DOHH2 (cell line): ENCODE measurements around the gene ACCSL.

Experiments used
- H3F3A ChIP-seq: fragments of 200-600 bp; sonication (generic), shearing (Covaris generic); 2 replicates; pipeline ENCODE4 v1.6.0; 2016; ENCODE audit warnings: antibody characterized with exemption, mild to moderate bottlenecking; ENCODE audit not compliant: control insufficient read depth, insufficient read depth
- H3K27ac ChIP-seq: fragments of 200-600 bp; sonication (generic); 2 replicates; pipeline ENCODE4 v1.5.1; 2014; ENCODE audit warnings: low read depth, mild to moderate bottlenecking, low read length, moderate library complexity
- H3K27me3 ChIP-seq: fragments of 200-600 bp; sonication (generic); 2 replicates; pipeline ENCODE4 v1.6.1; 2014; ENCODE audit warnings: mild to moderate bottlenecking, low read length, mixed read lengths; ENCODE audit not compliant: control insufficient read depth
- H3K36me3 ChIP-seq: fragments of 200-600 bp; sonication (generic); 2 replicates; pipeline ENCODE4 v1.6.1; 2014; ENCODE audit warnings: mild to moderate bottlenecking, low read length, moderate library complexity, mixed read lengths; ENCODE audit not compliant: control insufficient read depth
- H3K4me1 ChIP-seq: fragments of 200-600 bp; sonication (generic); 2 replicates; pipeline ENCODE4 v1.6.1; 2014; ENCODE audit warnings: mild to moderate bottlenecking, low read length, mixed read lengths; ENCODE audit not compliant: control insufficient read depth
- H3K4me2 ChIP-seq: fragments of 200-600 bp; sonication (generic); 2 replicates; pipeline ENCODE4 v1.6.0; 2014; ENCODE audit warnings: mild to moderate bottlenecking, low read length, moderate library complexity
- H3K4me3 ChIP-seq: fragments of 200-600 bp; sonication (generic); 2 replicates; pipeline ENCODE4 v1.5.1; 2014; ENCODE audit warnings: mild to moderate bottlenecking, low read length, mixed read lengths
- H3K79me2 ChIP-seq: fragments of 200-600 bp; sonication (generic); 2 replicates; pipeline ENCODE4 v1.6.1; 2014; ENCODE audit warnings: mild to moderate bottlenecking, low read length, mixed read lengths; ENCODE audit not compliant: control insufficient read depth
- H3K9me2 ChIP-seq: fragments of 200-600 bp; sonication (generic); replicated peaks from 2 replicates; pipeline ENCODE4 v1.6.1; 2014; ENCODE audit warnings: mild to moderate bottlenecking, low read length, mixed read lengths; ENCODE audit not compliant: control insufficient read depth
- H3K9me3 ChIP-seq: fragments of 200-600 bp; sonication (generic); 2 replicates; pipeline ENCODE4 v1.6.1; 2014; ENCODE audit warnings: antibody characterized with exemption, low read length, mixed read lengths; ENCODE audit not compliant: control insufficient read depth, insufficient read depth
- H4K20me1 ChIP-seq: fragments of 200-600 bp; sonication (generic); 2 replicates; pipeline ENCODE4 v1.6.0; 2014; ENCODE audit warnings: low read depth, mild to moderate bottlenecking, antibody characterized with exemption, low read length, moderate library complexity; ENCODE audit not compliant: control insufficient read depth, insufficient read depth
- CTCF ChIP-seq: fragments of 200-600 bp; sonication (generic); IDR thresholded peaks from one replicate; pipeline ENCODE4 v1.5.1; 2014; ENCODE audit warnings: antibody characterized with exemption, mild to moderate bottlenecking, low read depth, low read length; ENCODE audit not compliant: poor library complexity, severe bottlenecking
- EZH2phosphoT487 ChIP-seq: fragments of 200-600 bp; sonication (generic); IDR thresholded peaks from 2 replicates; pipeline ENCODE4 v1.6.1; 2017; ENCODE audit warnings: borderline replicate concordance, mild to moderate bottlenecking, antibody characterized with exemption, low read length, moderate library complexity, mixed read lengths

The ACCSL gene

GRCh38 chr11:44094260-44094868, 46.6 kb downstream of the ACCSL start:
- Histone ChIP-seq H3K4me3 (no peak overlapping the region), H3K9me2 (no peaks in the 10 kb centered on the region), H3K4me1 (peaks cover 17% of the 10 kb centered on the region), H3K27ac (no peak overlapping the region), H3K4me2 (0 out of 2 replicates have a peak overlapping the region, but pooled peaks have one; percentile 18), H3K9me3 (no peaks in the 10 kb centered on the region), H4K20me1 (no peaks in the 10 kb centered on the region), H3K27me3 (peaks cover 4% of the 10 kb centered on the region; the same call in 1 of the 2 replicates), H3F3A (no peaks in the 10 kb centered on the region), H3K79me2 (peaks cover 21% of the 10 kb centered on the region), H3K36me3 (peaks cover 2% of the 10 kb centered on the region; the same call in 1 of the 2 replicates)
- TF ChIP-seq EZH2phosphoT487: no peak
- TF ChIP-seq CTCF: peak; percentile 80

GRCh38 chr11:44095506-44096359, 48.0 kb downstream of the ACCSL start, which contains the start of gene EXT2:
TSS of gene EXT2 (plus strand) at chr11:44095678. CDS start at chr11:44107713, 12,035 bp downstream.
- Histone ChIP-seq H3F3A (no peaks in the 10 kb centered on the region), H3K4me2 (peak within 1 kb of the TSS; percentile 95), H3K27ac (no peak within 1 kb of the TSS), H3K9me3 (no peaks in the 10 kb centered on the region), H3K36me3 (peaks cover 2% of the 10 kb centered on the region; the same call in 1 of the 2 replicates), H3K9me2 (no peaks in the 10 kb centered on the region), H3K4me3 (peak within 1 kb of the TSS; percentile 93), H4K20me1 (0 out of 2 replicates have a peak, but pooled peaks cover 3% of the 10 kb centered on the region), H3K4me1 (peaks cover 15% of the 10 kb centered on the region), H3K79me2 (peaks cover 28% of the 10 kb centered on the region), H3K27me3 (peaks cover 4% of the 10 kb centered on the region; the same call in 1 of the 2 replicates)
- TF ChIP-seq CTCF: peak; percentile 74
- no peak for TF ChIP-seq EZH2phosphoT487

- H3K4me2 ChIP-seq: peak overlapping the region; percentile 95
- peaks cover 34% of the 10 kb centered on the region for H3K79me2 ChIP-seq
- no peaks in the 10 kb centered on the region for H3F3A ChIP-seq
- 0 out of 2 replicates have a peak, but pooled peaks cover 3% of the 10 kb centered on the region for H4K20me1 ChIP-seq
- TF ChIP-seq EZH2phosphoT487 (no peak), CTCF (no peak)
- H3K36me3 ChIP-seq: peaks cover 2% of the 10 kb centered on the region; the same call in 1 of the 2 replicates
- H3K9me2 ChIP-seq: no peaks in the 10 kb centered on the region
- H3K4me3 ChIP-seq: peak overlapping the region; percentile 93
- peaks cover 15% of the 10 kb centered on the region for H3K4me1 ChIP-seq
- H3K9me3 ChIP-seq: no peaks in the 10 kb centered on the region
- H3K27me3 ChIP-seq: peaks cover 4% of the 10 kb centered on the region; the same call in 1 of the 2 replicates
- no peak overlapping the region for H3K27ac ChIP-seq
Measured at GRCh38 chr11:44096360-44097185, 48.8 kb downstream of the ACCSL start.
